MG63 (cell line): Measurements from ENCODE around the gene TBC1D8. TPM values are rescaled to one million over a fixed set of nuclear protein-coding genes. Genes with fewer than 3 reads are reported as not detected.

ENCODE experiments used
- DNase-seq: peaks from one replicate; pipeline ENCODE4 v3.0.0-alpha.2; 2020
- H3K27me3 ChIP-seq: fragments of 250-450 bp; sonication (Bioruptor Pico); 2 replicates; pipeline ENCODE4 v1.5.1; 2020; ENCODE audit warnings: mild to moderate bottlenecking, moderate library complexity
- H3K36me3 ChIP-seq: fragments of 250-450 bp; sonication (Bioruptor Pico); 2 replicates; pipeline ENCODE4 v1.5.1; 2020; ENCODE audit warnings: mild to moderate bottlenecking, moderate library complexity
- H3K4me3 ChIP-seq: fragments of 250-450 bp; sonication (Bioruptor Pico); 2 replicates; pipeline ENCODE4 v1.5.1; 2020; ENCODE audit warnings: mild to moderate bottlenecking, moderate library complexity
- H3K9me3 ChIP-seq: fragments of 250-450 bp; sonication (Bioruptor Pico); 2 replicates; pipeline ENCODE4 v1.5.1; 2020; ENCODE audit warnings: mild to moderate bottlenecking, moderate library complexity
- total RNA-seq: library from RNA; depleted of rRNA; stranded (reverse); fragments of >200 nt; shearing (Covaris generic); gene quantifications from 2 replicates; pipeline ENCODE4 v1.2.3, GENCODE V29; 2014; ENCODE audit warnings: low replicate concordance

The TBC1D8 gene
- total RNA-seq, 1 experiment from 2014 or later: 15.5 TPM

DNA sequence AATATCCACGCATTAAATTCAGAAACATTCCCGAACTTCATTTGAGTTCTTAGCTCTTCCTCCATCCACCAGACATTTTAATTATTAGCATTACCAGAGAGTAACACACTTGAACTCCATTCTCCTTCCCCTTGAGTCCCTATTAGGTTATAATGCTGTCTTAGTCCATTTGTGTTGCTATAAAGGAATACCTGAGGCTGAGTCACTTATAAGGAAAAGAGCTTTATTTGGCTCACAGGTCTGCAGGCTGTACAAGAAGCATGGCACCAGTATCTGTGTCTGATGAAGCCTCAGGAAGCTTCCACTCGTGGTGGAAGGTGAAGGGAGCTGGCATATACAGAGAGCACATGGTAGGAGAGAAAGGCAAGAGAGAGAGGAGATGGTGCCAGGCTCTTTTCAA is 25.4 kb downstream of the TBC1D8 start:
- no peaks in the 10 kb centered on the region; the same call in none of the 2 replicates for H3K36me3 ChIP-seq
- no peak for DNase-seq
- H3K9me3 ChIP-seq: no peaks in the 10 kb centered on the region
- H3K4me3 ChIP-seq: no peak overlapping the region
- H3K27me3 ChIP-seq: no peaks in the 10 kb centered on the region

DNA sequence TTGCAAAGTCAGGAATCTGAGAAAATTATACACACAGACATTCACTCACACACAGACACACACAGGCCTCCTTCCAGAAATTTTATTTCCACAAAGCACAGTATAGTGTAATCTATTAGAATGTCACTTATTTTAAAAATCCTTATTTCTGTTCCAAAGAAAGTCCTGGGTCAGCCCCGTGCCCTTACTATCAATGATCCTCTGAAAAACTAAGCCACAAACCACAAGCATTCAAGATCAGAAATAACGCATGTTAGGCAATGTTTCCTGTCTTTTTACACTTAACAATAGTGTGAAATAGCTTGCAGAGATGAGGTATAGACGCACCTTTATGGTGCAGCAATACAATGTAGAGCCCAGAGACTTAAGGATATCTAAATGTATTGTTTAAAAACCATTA is 25.8 kb downstream of the TBC1D8 start:
- Histone ChIP-seq H3K27me3 (no peaks in the 10 kb centered on the region), H3K9me3 (no peaks in the 10 kb centered on the region), H3K4me3 (no peak overlapping the region), H3K36me3 (no peaks in the 10 kb centered on the region; the same call in none of the 2 replicates)
- DNase-seq: no peak

DNA sequence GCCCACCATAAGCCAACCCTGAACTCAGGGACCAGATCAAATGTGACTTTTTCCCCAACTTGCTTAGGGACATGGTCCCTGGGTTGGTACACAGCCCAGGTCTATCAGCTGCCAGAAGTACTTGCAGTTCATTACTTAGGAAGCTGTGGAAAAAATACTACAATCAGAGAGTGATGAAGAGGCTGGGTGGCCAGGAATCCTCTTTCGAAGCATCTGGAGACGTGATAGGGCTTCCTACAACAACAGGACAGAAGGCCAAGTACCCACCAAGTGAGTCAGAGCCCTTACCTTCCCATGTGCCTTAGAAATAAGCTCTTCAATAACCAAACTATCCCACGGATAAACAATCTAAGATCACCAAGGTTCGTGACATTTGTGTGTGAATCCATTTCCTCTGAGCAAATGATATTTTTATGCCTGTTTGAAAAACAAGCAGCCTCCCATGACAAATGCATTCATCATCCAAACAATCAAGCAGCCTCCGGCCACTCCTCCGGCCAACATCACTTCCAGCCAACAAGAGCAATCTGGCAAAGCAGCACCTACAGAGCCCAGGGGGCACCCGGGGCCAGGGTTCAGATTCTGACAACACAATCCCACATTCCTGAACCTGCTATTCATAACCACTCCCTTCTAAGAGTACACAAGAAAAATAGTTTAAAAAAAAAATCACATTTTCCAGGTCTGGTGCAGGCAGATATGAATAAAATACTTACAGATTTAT is 26.4 kb downstream of the TBC1D8 start:
- peak; percentile 96 for DNase-seq
- no peaks in the 10 kb centered on the region; the same call in none of the 2 replicates for H3K36me3 ChIP-seq
- no peaks in the 10 kb centered on the region for H3K9me3 ChIP-seq
- H3K4me3 ChIP-seq: no peak overlapping the region
- H3K27me3 ChIP-seq: no peaks in the 10 kb centered on the region

DNA sequence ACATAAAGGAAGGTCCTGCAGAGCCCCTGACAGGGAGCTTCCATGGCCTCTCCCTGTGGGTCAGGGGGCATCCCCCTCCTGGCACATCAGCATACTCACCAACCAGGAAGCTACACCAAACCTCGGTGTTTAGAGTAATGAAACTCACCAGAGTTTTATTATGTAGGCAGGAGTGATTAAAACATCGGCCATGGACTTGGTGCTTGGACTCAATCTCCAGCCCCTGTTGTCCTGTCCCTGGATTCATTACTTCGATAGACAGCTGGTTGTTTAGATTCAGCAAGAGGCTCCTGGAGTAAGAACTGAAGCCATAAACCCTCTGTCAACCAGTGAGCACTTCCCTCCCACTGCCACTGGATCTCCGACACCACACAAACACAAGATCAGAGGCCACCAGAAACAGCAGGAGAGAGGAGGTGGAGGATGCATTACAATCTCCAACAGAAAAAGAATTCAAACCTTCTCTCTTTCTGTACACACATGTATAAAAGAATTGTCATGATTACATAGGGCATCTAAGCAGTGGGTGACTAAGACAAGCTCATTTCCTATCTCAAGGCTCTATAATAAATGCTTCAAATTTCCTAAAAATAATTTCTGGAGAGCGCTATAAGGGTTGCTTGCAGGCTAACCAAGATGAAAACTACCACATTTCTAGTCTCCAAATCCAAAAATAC is 27.2 kb downstream of the TBC1D8 start:
- Histone ChIP-seq H3K4me3 (no peak overlapping the region), H3K27me3 (no peaks in the 10 kb centered on the region), H3K36me3 (no peaks in the 10 kb centered on the region; the same call in none of the 2 replicates), H3K9me3 (no peaks in the 10 kb centered on the region)
- DNase-seq: no peak

DNA sequence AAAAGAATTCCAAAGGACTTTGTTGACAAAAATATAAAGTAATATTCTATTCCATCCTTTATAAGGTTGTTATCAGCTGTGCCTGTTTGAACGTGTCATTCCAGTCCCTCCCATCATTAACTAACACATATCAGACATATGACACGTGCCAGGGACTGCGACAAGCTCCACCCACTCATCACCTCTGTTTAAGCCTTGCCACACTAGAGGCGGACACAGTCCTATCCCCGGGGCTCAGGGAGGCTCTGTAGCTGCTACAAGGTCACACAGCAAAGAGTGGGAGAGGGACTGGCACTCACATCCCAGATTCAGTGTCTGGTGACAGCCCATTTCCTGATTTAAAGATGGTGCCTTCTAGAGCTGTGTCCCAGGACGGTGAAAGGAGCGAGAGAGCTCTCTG is 30.0 kb downstream of the TBC1D8 start:
- Histone ChIP-seq H3K36me3 (no peaks in the 10 kb centered on the region; the same call in none of the 2 replicates), H3K9me3 (no peaks in the 10 kb centered on the region), H3K4me3 (no peak overlapping the region), H3K27me3 (no peaks in the 10 kb centered on the region)
- DNase-seq: no peak

DNA sequence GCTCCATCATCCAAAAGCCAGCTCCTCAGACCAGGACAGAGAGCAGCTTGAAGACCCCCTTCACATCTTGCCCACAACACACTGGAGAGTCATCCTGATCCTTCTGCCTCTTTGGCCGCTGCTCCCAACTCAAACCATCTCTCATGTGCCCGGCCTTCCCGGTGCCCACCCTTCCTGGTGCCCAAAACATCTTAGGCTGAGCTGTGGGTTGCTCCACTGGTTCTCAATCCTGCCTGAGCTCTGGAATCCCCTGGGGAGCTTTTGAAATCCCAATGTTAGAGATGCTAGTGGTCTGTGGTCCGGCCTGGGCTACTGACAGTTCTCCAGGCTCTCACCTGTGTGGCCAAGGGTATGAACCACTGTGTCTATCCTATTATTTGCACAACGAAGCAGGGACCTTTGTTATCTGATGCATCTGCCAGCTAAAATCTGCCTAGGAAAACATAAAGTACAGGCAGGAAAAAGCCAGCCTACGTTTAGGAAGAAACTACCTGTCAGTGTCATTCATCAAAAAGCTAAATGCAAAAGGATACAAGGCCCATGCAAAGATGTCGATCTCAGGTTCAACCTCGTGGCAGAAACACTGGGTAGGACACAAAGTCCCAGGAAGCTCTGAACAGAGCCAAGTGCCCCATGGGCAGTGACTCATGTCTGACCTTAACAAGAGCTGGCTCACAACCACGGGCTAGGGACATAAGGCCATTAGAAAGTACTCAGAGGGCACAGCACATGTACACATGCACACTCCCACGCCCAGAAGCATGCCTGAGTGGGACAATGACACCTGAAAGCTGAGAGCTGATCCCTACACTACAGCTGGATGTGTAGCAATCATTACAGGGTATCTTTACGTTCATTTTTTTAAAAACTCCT is 30.8 kb downstream of the TBC1D8 start:
- Histone ChIP-seq H3K27me3 (no peaks in the 10 kb centered on the region), H3K4me3 (no peak overlapping the region), H3K9me3 (no peaks in the 10 kb centered on the region), H3K36me3 (no peaks in the 10 kb centered on the region; the same call in 1 of the 2 replicates)
- DNase-seq: peak; percentile 80

DNA sequence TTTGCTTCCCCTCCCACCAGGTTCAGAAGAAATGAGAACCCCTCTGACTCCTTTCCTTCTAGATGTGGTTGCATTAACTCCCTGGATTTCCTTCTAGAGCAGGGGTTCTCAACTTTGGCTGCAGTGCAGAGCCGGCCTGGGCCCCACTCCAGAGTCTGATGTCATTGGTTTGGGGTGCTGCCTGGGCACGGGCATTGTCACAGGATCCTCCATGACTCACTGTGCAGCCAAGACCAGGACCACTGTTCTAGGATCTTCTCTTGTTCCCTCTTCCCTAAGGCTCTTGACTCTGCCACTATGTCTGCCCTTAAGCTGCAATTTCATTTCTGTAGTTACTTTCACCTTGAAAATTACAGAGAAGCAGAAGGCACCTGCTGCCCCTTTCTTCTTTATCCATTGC is 31.8 kb downstream of the TBC1D8 start:
- no peaks in the 10 kb centered on the region for H3K9me3 ChIP-seq
- no peaks in the 10 kb centered on the region; the same call in 1 of the 2 replicates for H3K36me3 ChIP-seq
- H3K4me3 ChIP-seq: no peak overlapping the region
- peak; percentile 89 for DNase-seq
- no peaks in the 10 kb centered on the region for H3K27me3 ChIP-seq

DNA sequence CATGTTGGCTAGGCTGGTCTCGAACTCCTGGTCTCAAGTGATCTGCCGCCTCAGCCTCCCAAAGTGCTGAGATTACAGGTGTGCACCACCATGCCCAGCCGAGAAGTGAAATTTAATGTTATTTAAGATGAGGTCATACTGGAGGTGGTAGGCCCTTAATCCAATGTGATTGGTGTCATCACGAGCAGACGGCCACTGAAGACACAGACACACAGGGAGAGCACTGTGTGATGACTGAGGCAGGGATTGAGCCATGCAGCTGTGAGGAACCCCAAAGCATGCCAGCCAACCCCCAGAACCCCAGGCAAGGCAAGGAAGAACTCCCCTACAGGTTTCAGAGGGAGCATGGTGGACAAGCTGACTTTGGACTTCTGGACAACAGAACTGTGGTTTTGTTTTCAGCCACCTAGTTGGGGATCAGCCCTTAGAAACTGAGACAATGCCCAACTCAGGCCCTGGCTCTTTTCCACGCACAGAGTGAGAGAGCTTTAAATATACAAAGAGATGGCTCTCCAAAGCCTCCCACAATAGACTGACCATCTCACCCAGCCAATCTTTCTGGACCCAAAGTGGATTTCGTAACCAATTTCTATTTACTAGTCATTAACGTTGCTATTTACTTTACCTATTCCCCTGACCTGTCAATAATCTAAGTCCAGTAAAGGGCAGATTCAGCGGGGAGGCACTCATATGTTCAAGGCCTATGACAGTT is 34.2 kb downstream of the TBC1D8 start:
- no peaks in the 10 kb centered on the region for H3K9me3 ChIP-seq
- no peaks in the 10 kb centered on the region; the same call in 1 of the 2 replicates for H3K36me3 ChIP-seq
- no peak overlapping the region for H3K4me3 ChIP-seq
- H3K27me3 ChIP-seq: no peaks in the 10 kb centered on the region
- DNase-seq: no peak

DNA sequence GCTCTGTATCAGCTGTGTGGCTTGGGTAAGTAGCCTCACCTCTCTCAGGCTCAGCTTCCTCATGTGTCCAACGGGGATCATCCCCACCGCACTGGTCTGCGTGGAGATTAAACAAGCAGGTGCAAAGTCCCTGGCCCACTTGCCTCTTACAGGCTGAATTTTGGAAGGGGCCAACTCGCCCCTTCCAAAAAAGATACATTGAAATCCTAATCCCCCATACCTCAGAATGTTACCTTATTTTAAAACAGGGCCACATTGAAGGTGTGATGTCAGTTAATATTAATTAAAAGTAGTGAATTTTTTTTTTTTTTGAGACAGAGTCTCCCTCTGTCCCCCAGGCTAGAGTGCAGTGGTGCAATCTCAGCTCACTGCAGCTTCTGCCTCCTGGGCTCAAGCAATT is 34.8 kb downstream of the TBC1D8 start:
- no peaks in the 10 kb centered on the region for H3K27me3 ChIP-seq
- DNase-seq: no peak
- peaks cover 2% of the 10 kb centered on the region for H3K36me3 ChIP-seq

DNA sequence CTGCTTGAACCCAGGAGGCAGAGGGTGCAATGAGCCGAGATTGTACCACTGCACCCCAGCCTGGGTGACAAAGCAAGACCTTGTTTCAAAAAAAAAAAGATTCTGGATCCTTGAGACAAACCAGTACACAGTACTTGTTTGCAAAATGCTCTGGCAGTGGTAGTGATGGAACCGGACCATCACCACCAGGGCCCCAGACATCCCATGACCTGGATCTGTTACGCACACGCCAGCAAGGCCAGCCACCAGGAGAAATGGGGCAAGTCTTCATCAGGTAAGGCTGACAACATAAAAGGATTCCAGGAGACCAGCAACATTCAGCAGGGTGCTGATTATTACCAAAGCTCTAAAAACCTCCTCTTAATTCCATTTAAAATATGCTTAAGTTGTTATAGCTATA is 35.5 kb downstream of the TBC1D8 start:
- Histone ChIP-seq H3K27me3 (no peaks in the 10 kb centered on the region), H3K36me3 (peaks cover 6% of the 10 kb centered on the region), H3K9me3 (no peaks in the 10 kb centered on the region), H3K4me3 (no peak overlapping the region)
- DNase-seq: no peak

More for the DNA sequence above, 34.8 kb downstream of the TBC1D8 start:
- Histone ChIP-seq H3K4me3 (no peak overlapping the region), H3K9me3 (no peaks in the 10 kb centered on the region)

DNA sequence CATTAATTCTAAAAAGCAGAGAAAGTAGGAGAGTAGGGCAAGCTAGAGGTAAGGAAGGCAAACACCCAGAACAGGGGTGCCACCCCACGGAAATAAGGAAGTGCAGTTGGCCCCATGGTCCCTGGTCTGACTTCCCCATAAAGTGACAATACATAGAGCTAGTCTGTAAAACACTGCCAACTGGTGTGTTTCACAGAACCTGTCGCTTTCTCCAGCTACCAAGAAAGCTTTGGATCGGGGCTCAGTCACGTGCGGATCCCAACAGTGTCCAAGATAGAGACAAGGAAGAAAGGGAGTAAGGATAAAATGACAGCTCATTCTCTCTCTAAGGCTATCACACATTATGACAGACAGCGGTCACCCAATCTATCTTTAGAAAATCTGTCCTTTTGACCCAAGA is 36.4 kb downstream of the TBC1D8 start:
- no peaks in the 10 kb centered on the region for H3K27me3 ChIP-seq
- no peak overlapping the region for H3K4me3 ChIP-seq
- no peaks in the 10 kb centered on the region for H3K9me3 ChIP-seq
- no peak for DNase-seq
- peaks cover 13% of the 10 kb centered on the region for H3K36me3 ChIP-seq

DNA sequence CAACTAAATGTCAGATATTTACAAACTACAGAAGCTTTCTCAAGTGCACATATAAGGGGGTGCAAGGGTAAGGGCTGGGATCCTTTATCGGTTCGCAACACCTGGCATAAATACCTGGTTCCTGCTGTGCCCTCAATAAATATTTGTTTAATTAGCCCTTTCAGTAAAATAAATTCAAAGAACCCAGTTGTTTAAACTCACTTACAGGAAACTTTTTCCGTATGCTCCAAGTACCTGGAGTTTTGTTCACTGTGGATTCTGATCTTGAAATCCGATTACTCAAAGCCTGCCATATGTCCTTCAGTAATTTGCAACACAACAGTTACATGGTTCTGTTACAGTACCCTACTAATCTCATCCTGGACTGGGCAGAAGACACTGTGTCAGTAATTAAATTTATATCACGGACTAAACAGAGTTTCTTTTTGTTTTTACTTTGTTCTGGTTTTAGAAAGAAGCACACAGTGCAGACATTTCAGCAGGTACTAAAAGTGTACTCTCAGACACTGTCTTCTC is 36.9 kb downstream of the TBC1D8 start:
- Histone ChIP-seq H3K9me3 (no peaks in the 10 kb centered on the region), H3K4me3 (no peak overlapping the region), H3K27me3 (no peaks in the 10 kb centered on the region), H3K36me3 (peaks cover 14% of the 10 kb centered on the region)
- no peak for DNase-seq

DNA sequence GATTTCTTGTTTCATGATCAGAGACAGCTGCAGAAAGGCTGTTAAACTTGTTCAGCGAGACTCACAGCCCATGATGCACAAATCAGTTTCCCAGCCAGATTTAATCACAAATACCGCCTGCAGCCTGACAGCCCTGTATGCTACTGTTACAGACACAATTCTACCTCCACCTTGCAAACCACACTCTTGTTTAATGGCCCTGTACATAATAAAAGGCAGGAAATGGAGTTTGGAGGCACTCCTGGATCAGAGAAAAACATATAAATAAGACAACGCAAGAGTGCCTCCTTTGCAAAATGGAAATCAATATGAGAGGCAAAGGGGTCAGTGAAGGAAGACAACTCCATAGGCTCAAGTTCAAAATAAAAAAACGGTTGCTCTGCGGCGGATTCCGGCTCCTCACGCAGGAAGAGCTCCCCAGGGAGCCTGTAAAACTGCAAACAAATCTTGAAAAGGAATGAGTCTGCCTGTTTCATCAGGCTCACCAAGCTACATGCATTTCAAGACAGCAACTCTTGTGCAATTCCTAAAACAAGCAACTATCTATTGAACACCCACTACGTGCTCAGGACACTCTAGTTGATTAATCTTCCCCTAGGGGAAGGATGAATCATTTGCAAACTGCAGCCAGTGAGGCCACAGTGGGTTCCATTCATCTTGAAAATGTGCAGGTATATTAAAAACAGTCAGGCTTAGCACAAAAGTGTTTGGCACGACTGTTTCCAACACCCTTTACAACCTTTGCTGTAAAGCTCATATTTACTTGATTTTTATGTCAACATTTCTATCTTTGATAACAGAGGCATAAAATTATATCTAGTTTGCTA is 37.5 kb downstream of the TBC1D8 start:
- peak; percentile 69 for DNase-seq
- H3K36me3 ChIP-seq: peaks cover 14% of the 10 kb centered on the region
- no peak overlapping the region for H3K4me3 ChIP-seq
- H3K9me3 ChIP-seq: no peaks in the 10 kb centered on the region
- no peaks in the 10 kb centered on the region for H3K27me3 ChIP-seq

DNA sequence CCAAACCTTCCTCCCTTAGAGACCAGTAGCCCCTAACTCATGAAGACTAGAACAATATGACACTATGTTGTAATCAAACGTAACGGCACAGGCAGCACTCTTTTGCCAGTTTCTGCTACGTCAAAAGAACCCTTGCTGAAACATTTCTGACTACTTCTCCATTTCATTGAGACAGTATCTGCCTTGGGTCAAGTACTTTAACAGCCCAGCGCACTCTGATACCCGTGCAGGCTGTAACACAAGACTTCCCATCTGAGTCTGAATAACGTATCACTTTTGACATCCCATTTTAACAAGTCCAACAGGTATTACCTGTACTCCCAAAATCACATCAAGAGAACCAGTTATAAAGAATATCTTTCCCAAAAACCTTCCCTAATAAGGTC is 38.4 kb downstream of the TBC1D8 start:
- no peak for DNase-seq
- Histone ChIP-seq H3K4me3 (no peak overlapping the region), H3K36me3 (peaks cover 14% of the 10 kb centered on the region), H3K9me3 (no peaks in the 10 kb centered on the region), H3K27me3 (no peaks in the 10 kb centered on the region)

DNA sequence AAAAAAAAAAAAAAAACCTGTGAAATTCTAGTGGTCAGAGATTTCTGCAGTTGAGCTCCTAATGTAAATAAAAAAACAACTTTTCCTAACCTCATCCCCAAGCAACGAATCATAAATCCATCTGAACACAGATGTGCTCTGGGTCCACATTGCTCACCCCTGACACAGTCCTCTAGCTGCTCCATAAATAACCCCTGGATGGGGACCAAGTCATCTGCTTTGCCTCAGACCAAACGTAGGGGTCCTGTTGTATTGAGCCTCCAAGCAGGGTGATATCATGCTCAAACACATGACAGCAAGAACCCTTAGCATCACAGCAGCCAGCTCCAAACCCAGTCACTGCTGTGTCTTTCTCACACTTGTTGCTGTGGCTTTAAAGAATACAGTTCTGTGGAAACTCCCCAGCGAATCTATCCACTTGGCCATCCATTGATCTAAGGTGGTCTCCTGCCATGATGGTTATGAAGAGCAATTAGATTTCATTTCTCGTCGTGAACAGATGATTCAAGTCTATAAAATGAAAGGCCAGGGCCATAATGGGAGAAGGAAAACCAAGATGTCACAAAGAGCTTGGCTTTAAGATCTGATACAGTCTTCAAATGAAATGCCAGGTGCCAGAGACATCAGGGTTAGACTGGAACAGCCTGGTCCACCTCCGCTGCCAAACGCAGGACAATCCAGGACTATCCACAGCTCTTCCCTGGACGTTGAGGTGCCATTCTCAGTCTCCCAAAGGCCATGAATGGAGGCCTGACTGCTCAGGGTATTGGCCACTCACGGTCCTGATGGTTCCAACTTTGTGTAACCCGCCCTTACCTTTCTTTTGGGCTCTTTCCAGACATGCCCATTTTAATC is 39.0 kb downstream of the TBC1D8 start:
- H3K9me3 ChIP-seq: no peaks in the 10 kb centered on the region
- DNase-seq: peak; percentile 77
- H3K4me3 ChIP-seq: no peak overlapping the region
- peaks cover 14% of the 10 kb centered on the region for H3K36me3 ChIP-seq
- no peaks in the 10 kb centered on the region for H3K27me3 ChIP-seq
